Measurements from ENCODE around the gene MECR.
"Not testable (repeated sequence)": the region's sequence is repeated elsewhere in the genome, so short reads cannot be mapped to it uniquely, and the experiment has no call there.

Gene MECR

DNA sequence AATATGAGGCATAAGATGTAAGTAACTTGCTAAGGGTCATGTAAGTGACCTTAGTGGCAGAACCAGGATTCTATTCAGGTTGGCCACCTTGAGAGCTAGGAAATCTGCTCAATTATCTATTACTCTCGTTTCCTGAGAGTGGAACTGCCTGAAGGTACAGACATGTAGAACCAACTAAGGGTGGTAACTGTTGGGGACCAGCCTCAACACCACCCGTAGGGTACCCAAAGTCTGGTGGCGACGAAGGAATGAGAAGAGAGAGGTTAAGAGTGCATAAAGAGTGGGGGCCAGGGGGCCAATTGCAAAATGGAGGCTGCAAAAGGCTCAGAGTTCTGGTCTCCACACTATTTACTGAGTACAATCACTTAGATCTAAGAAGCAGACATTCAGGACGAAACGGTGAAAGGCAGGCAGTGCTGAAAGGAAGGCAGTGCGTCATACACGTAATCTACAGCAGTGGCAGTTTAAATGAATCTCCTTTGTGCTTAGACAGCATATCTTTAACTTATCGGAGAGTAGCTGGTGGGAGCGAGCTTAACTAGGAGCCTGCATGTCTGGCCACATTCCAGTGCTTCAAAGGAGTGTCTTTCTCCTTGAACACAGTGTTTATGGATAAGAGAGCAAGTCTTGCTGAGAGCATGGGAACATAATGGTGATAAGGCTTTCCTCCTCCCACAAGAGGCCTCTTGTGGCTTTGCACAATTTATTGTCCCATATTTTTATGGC, 74.0 kb downstream of the MECR start:
- Histone ChIP-seq H3K27ac (ENCODE audit: insufficient read depth, low read depth, low read length, poor library complexity, severe bottlenecking) (peak overlapping the region; percentile 60), H3K4me3 (ENCODE audit: insufficient read depth, low read depth, low read length) (no peak overlapping the region), H3K27me3 (ENCODE audit: control insufficient read depth, insufficient read depth, low read length, poor library complexity, severe bottlenecking) (no peaks in the 10 kb centered on the region), H3K4me1 (ENCODE audit: control insufficient read depth, insufficient read depth, low read length) (no peaks in the 10 kb centered on the region), H3K9me3 (ENCODE audit: control insufficient read depth, low read length) (no peaks in the 10 kb centered on the region), H3K36me3 (ENCODE audit: control insufficient read depth, insufficient read depth, low read length) (peaks cover 71% of the 10 kb centered on the region)
- 92 to 94% methylated on average over 10 of the region's 10 CpGs for WGBS, 2 experiments

DNA sequence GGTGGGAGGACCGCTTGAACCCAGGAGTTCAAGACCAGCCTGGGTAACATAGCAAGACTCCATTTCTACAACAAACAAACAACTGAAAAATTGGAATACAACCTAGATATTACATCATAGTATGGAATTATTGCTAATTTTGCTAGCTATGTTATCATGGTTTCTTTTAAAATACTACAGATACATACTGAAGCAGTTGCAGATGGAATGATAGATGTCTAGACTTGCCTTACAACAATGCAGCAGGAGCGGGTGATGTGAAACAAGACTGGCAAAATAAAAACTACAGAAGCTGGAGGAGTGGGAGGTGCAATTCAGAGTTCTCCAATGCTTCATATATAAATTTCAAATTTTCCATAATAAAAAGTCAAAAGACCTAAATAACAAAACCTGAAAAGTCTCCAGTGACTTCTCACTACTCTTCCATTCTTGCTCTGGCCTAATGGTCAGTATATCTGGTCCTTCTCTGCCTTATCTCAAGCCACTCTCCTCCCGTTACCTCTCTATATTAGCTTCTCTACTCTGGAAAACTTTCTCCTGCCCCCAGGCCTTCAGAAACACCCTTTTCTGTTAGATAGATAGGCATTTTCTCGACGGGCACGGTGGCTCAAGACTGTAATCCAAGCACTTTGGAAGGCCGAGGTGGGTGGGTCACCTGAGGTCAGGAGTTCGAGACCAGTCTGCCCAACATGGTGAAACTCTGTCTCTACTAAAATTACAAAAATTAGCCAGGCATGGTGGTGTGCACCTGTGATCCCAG, 78.5 kb downstream of the MECR start:
- no peaks in the 10 kb centered on the region for H3K4me1 ChIP-seq (ENCODE audit: control insufficient read depth, insufficient read depth, low read length)
- H3K36me3 ChIP-seq (ENCODE audit: control insufficient read depth, insufficient read depth, low read length), result peaks cover 85% of the 10 kb centered on the region
- 95 to 97% methylated on average over 8 of the region's 8 CpGs for WGBS, 2 experiments
- no peak overlapping the region for H3K4me3 ChIP-seq (ENCODE audit: insufficient read depth, low read depth, low read length)
- no peaks in the 10 kb centered on the region for H3K27me3 ChIP-seq (ENCODE audit: control insufficient read depth, insufficient read depth, low read length, poor library complexity, severe bottlenecking)
- no peaks in the 10 kb centered on the region for H3K9me3 ChIP-seq (ENCODE audit: control insufficient read depth, low read length)
- no peak overlapping the region for H3K27ac ChIP-seq (ENCODE audit: insufficient read depth, low read depth, low read length, poor library complexity, severe bottlenecking)

DNA sequence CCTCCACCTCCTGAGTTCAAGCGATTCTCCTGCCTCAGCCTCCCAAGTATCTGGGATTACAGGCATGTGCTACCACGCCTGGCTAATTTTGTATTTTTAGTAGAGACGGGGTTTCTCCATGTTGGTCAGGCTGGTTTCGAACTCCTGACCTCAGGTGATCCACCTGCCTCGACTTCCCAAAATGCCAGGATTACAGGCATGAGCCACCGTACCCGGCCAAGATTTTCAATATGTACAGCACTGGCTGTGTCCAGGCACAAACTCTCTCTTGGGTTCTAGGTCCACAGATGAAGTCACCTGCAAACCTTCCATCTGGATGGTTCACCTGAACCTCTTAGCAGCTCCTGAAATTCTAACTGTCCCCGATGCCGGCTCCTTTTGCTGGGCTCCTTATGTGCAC, 80.4 kb downstream of the MECR start:
- H3K9me3 ChIP-seq (ENCODE audit: control insufficient read depth, low read length); H3K4me1 ChIP-seq (ENCODE audit: control insufficient read depth, insufficient read depth, low read length); H3K27me3 ChIP-seq (ENCODE audit: control insufficient read depth, insufficient read depth, low read length, poor library complexity, severe bottlenecking); H3K4me3 ChIP-seq (ENCODE audit: insufficient read depth, low read depth, low read length); H3K27ac ChIP-seq (ENCODE audit: insufficient read depth, low read depth, low read length, poor library complexity, severe bottlenecking): not testable (repeated sequence)
- H3K36me3 ChIP-seq (ENCODE audit: control insufficient read depth, insufficient read depth, low read length), result peaks cover 85% of the 10 kb centered on the region
- WGBS, 2 experiments, result 85 to 90% methylated on average over 9 of the region's 9 CpGs

DNA sequence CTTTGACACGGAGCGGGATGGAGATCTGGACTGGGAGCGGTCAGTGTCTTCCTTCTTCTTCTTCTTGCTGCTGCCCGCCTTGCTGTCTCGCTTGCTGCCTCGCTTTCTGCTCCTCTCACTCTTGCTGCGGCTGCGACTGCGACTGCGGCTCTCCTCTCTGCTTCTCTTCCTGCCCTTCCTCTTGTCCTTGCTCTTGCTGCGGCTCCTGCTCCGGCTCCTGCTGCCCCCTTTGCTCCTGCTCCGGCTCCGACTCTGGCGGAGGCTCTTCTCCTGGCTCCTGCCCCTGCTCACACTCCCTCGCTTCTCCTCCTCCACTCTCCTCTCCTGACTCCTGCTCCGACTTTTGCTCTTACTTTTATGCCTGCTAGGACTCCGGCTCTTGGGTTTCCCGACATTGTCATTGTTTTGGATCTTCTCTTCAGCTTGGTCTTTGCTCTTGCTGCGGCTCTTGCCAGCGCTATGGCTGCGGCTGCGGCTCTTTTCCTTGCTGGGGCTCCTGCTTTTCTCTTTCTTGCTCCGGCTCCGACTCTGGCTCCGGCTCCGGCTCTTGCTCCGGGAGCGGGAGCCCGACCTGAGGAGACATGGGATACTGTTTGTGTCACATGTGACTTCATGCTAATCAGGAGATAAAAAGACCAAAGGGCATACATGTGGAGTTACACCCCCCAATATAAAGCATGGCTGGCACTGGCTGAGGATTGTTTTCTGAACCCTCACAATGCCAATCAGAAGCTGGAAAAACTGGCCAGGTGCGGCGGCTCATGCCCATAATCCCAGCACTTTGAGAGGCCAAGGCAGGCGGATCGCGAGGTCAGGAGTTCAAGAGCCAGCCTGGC, 81.9 kb downstream of the MECR start:
- peaks cover 75% of the 10 kb centered on the region for H3K36me3 ChIP-seq (ENCODE audit: control insufficient read depth, insufficient read depth, low read length)
- no peaks in the 10 kb centered on the region for H3K9me3 ChIP-seq (ENCODE audit: control insufficient read depth, low read length)
- H3K4me3 ChIP-seq (ENCODE audit: insufficient read depth, low read depth, low read length), result no peak overlapping the region
- H3K27me3 ChIP-seq (ENCODE audit: control insufficient read depth, insufficient read depth, low read length, poor library complexity, severe bottlenecking), result no peaks in the 10 kb centered on the region
- WGBS, 2 experiments, result 95 to 96% methylated on average over 35 of the region's 35 CpGs
- no peak overlapping the region for H3K27ac ChIP-seq (ENCODE audit: insufficient read depth, low read depth, low read length, poor library complexity, severe bottlenecking)
- H3K4me1 ChIP-seq (ENCODE audit: control insufficient read depth, insufficient read depth, low read length), result no peaks in the 10 kb centered on the region

DNA sequence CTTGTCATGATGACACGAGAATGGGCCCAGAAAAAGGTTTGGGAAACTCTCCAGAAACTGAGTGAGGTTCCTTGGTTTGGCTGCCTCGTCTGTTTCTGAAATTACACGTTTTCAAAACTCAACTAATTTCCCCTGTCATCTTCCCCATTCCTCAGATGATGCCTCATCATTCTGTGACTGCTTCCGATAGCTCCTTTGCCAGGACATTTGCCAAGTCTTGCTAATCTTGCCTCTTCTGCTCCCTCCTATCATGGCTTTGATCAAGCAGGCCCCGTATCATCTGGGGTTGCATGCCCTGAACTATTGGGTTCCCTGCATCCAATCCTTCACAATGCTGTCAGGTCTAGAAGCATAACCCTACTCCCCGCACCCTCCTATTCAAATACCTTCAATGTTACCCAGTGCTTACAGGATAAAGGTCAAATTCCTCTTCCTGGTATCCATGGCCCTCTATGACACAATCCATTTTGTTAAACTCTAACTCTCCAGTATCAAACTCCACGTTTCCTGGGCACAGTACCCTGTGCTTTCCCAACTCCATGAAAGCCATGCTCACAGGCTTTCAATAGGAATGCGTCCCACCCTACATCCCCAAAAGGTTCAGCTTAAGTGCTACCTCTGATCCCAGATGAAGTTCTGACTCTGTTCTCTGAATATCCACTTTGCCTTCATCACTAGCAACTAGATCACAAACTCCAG, 84.8 kb downstream of the MECR start:
- Histone ChIP-seq H3K4me1 (ENCODE audit: control insufficient read depth, insufficient read depth, low read length) (no peaks in the 10 kb centered on the region), H3K36me3 (ENCODE audit: control insufficient read depth, insufficient read depth, low read length) (peaks cover 51% of the 10 kb centered on the region), H3K27ac (ENCODE audit: insufficient read depth, low read depth, low read length, poor library complexity, severe bottlenecking) (peak overlapping the region; percentile 16), H3K9me3 (ENCODE audit: control insufficient read depth, low read length) (no peaks in the 10 kb centered on the region), H3K4me3 (ENCODE audit: insufficient read depth, low read depth, low read length) (no peak overlapping the region), H3K27me3 (ENCODE audit: control insufficient read depth, insufficient read depth, low read length, poor library complexity, severe bottlenecking) (no peaks in the 10 kb centered on the region)
- WGBS, 2 experiments, result 82% methylated on average over 8 of the region's 8 CpGs

DNA sequence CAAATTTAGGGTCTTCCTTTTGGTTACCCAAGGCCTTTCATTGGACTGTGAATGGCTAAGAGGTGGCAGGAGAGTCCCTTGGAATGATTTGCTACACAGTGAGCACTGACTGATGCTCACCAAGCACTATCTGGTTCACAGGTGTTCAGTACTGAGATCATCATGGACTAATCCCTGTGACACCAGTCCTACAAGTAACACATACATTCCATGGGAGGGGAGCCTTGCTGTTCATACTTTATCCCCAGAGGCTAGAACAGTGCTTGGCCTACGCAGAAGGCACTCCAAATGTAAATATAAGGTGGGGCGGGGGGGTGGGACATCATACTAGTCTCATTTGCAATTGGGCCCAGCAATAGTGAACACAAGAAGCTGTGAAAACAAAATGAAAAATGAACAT, 86.6 kb downstream of the MECR start:
- H3K27me3 ChIP-seq (ENCODE audit: control insufficient read depth, insufficient read depth, low read length, poor library complexity, severe bottlenecking), result no peaks in the 10 kb centered on the region
- no peaks in the 10 kb centered on the region for H3K9me3 ChIP-seq (ENCODE audit: control insufficient read depth, low read length)
- 93 to 96% methylated on average over 2 of the region's 2 CpGs for WGBS, 2 experiments
- H3K27ac ChIP-seq (ENCODE audit: insufficient read depth, low read depth, low read length, poor library complexity, severe bottlenecking), result no peak overlapping the region
- H3K36me3 ChIP-seq (ENCODE audit: control insufficient read depth, insufficient read depth, low read length), result peaks cover 37% of the 10 kb centered on the region
- no peak overlapping the region for H3K4me3 ChIP-seq (ENCODE audit: insufficient read depth, low read depth, low read length)
- no peaks in the 10 kb centered on the region for H3K4me1 ChIP-seq (ENCODE audit: control insufficient read depth, insufficient read depth, low read length)

DNA sequence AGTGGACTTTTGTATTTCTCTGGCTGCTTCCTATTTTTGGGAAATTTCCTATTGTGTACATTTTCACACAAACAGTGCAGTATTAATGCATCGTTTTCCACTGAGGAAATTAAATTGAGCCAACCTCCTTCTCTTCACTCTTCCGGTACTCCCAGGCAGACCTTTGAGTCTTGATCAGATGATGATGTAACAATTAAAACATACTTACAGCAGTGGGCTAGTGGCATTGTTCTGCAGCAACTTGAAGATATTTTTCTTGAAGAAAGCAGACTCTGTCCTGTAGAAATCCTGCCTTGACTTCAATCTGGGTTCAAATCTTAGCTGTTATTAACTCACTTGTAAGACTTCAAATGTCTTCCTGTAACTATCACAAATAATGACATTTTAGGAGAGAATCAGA, 88.0 kb downstream of the MECR start:
- Histone ChIP-seq H3K27me3 (ENCODE audit: control insufficient read depth, insufficient read depth, low read length, poor library complexity, severe bottlenecking) (no peaks in the 10 kb centered on the region), H3K9me3 (ENCODE audit: control insufficient read depth, low read length) (no peaks in the 10 kb centered on the region), H3K27ac (ENCODE audit: insufficient read depth, low read depth, low read length, poor library complexity, severe bottlenecking) (no peak overlapping the region), H3K4me3 (ENCODE audit: insufficient read depth, low read depth, low read length) (no peak overlapping the region), H3K36me3 (ENCODE audit: control insufficient read depth, insufficient read depth, low read length) (peaks cover 23% of the 10 kb centered on the region), H3K4me1 (ENCODE audit: control insufficient read depth, insufficient read depth, low read length) (no peaks in the 10 kb centered on the region)
- 100% methylated on average over 2 of the region's 2 CpGs for WGBS, 2 experiments
